Umbilical cord (tissue), 2 donors: ENCODE results near the gene ZFYVE21. TPM values are rescaled to one million over a fixed set of nuclear protein-coding genes. Genes with fewer than 3 reads are reported as not detected.

ENCODE experiments used
- DNase-seq: peaks from one replicate; pipeline ENCODE4 v3.0.0-alpha.2; 2015; ENCODE audit warnings: low spot score
- total RNA-seq: library from RNA; depleted of rRNA; stranded (reverse); fragments of >200 nt; gene quantifications from one replicate; pipeline ENCODE4 v1.2.3, GENCODE V29; 2014; ENCODE audit warnings: low replicate concordance; ENCODE audit not compliant: insufficient read depth

Gene ZFYVE21
- total RNA-seq, 1 donor from 2014 or later, result 55.6 TPM

DNA sequence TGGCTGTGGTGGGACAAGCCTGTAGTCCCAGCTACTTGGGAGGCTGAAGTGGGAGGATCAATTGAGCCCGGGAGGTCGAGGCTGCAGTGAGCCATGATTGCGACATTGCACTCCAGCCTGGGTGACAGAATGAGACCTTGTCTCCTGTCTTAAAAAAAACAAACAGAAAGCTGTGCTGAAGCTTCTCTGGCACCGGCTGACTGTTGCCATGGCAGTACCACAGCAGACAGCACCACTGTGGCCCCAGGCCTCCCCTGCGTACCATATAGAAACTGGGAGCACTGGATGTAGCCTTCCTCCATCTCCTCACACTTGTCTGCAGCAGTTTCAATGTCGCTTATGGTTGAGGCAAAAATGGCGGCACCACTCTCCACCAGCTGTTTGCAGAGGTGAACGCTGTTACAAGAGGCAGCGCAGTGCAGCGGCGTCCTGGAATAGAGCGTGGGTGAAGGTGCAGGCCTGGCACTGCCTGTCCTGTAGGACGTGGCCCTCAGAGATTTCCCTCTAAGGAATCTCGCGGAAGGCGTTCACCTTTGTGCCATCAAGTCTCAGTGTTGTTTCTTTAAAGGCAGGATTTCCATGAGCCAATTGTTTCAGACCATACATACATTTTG is 21.9 kb downstream of the ZFYVE21 start:
- DNase-seq, result no peak

DNA sequence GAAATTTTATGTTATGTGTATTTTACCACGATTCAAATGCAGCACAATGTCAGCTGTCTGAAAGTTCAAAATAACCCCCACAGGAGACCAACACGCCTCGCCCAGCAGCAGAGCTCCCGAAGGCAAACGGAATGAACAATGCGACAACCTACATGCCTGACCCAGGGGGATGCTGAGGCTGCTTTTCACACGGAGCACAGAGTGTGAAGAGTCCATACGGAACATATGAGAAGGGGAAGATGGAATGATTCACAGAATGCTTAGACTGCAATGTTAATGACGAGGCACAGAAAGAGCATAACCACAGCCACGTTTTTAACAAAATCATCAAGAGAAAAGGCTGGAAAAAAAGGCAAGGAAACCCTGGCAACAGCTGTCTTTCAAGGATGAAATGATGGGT is 22.6 kb downstream of the ZFYVE21 start:
- no peak for DNase-seq

DNA sequence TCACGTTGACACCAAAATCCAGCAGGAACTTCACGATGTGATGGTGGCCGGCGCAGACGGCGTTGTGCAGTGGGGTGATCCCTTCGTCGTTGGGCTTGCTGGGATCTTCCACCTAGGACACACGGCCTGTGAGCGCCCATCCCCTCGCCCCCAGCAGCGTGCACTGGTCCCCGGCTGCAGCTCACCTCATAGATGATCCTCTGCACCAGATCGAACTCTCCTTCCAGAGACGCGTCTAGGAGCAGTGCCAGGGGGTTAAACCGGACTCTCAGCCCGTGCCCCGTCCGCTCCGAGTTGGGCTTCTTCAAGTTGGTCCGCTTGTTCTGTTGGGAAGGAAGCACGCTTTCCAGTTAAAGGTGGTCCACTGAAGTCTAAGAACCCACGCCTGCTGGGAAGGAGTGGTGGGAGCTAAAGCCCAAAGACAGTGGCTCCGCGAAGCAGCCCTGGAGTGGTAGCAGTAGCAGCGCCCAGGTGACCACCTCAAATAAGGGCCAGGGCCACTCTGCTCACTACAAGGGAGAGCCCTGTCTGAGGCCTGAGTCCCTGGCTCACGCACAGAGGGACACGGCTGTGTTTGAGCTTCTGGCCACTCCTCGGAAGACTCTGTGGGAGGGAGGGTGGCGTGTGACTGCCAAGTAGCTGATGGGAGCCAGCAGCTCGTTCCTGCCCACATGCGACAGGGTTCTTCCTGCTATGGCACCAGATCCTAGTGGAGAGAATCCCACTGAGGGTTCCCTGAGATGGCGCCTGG is 23.3 kb downstream of the ZFYVE21 start:
- DNase-seq, result no peak

- DNase-seq, result no peak
These were observed 23.8 kb downstream of the ZFYVE21 start for GRCh38 chr14:103739466-103739792.

GRCh38 chr14:103739793-103740501 is 24.3 kb downstream of the ZFYVE21 start:
- no peak for DNase-seq

DNA sequence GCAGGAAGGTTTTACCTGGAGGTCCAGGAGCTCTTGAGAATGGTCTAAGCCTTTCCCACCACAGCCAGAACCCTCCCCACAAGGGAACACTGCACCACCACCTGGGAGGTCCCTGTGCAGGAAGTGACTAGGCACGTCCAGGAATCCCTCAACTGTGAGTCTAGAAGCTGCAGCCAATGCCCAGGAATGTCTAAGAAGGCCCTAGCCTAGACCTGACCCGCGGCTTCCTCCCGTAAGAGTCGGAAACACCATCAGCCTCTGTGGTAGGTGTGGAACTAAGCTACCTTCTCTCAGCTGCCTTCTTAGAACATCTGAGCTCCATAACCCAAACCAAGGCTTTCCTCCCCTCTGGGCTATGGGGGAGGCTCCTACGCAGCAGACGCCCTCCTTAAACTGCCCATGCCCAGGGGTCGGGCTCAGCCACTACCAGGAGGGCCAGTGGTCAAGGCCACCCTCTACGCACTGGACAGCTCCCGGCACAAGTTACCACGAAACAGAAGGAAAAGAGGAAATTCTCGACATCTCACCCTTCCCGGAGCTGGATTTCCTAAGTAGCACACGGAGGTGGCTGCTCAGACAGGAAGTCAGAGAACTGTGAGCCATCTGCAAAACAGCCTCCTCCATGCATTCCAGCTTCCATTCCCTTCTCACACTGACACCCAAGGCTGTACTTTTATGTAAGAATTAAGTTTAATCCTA is 25.5 kb downstream of the ZFYVE21 start:
- DNase-seq, result no peak

DNA sequence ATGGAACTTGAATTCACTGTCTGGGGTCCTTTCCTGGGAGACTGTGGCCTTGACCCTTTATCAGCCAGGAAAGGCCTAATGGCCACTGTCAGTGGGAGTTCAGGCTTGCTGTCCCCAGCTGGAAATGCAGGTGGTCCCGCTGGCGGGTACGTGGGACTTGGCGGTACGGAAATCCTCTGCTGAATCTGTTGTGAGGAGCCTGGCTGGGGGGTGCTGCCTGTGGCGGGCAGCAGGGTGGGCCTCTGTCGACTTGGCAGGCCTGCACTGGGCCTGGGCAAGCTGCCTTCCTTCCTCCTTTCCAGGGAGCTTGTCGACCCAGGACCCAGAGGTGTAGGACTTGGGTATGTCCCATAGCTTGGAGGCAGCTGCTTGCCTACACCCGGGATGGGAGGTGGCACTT is 26.3 kb downstream of the ZFYVE21 start:
- no peak for DNase-seq

DNA sequence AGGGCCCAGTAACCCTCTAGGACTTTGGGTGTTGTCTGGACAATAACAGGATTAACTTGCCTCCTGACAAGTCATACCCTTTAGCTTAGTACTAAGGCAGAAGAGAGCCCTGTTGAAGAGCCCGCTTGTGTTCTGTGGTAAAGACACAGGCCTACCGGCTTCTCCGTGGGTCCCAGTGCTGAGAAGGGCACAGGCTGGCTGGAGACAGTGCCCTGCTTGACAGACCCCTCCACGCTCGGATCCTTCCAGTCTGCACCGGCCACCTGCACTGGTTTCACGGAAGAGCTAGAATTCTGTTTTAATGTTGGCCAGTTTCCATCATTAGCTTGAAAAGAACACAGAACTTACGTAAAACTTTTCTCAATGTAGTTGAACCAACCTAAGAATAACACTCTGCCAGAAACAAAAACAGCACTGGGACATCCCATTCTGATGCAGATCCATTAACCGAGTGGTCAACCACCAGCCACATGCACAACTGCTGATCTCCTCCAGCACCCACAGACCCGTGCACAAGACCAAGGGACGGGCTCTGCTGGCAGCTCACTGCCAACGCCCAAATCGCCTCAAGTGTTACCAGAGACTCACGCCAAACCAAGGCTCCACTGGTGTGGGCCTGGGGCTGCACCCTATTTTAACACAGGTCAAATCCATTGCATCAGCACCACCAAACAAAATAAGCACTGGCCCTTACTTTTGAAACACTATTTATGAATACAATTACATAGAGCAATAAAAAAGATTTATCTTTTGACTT is 27.1 kb downstream of the ZFYVE21 start:
- no peak for DNase-seq

DNA sequence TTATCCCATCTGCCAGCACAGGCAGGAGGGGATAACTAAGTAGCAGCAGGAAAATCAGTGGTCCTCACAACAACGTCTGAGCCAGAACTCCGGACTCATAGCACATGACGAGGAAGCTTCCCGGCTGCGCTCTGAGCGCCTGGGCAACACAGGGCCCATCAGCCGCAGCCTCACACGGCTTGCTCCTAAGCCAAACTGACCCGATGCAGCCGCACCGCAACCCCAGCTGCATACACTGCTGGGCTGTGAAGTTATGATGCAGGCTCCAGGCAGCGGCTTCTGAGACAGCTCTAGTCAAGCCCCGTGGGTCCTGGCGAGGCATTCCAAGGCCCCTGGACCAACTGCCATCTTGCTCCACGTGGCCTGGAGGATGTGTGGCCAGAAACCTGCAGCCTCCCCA is 28.1 kb downstream of the ZFYVE21 start:
- DNase-seq, result no peak

DNA sequence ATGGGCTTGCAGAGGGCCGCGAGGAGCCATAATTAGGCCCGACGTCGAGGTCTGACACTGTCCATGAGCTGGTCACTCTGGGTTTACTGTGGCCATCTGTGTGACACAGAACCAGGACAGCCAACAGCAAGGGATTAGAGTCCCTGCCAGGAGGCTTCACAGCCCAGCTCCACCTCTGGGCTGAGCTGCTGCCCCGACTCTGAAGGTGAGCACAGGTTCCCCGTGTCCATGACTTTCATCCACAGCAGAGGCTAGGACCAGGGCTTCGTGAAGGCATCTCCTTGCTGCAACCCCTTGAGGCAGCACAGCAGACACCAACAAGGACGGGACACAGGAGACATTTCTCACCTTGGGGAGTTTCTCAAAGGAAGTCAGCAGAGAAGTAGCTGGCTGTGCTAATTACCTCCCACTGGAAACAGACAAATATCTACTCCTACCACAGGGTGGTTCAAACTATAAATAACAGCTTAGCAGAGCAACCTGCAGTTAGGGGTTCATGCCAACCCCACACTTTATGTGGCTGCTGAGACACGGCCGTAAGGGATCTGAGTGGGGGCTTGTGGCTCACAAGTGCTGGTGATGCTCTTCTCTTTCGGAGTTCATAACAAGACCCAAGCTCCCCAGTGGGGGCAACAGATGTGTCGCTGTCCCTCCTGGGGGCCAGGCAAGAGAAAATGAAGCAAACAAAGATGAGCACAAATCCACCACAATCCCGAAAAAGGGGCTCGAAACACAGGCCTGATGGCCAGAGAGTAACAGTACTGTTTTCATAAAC is 29.2 kb downstream of the ZFYVE21 start:
- no peak for DNase-seq

DNA sequence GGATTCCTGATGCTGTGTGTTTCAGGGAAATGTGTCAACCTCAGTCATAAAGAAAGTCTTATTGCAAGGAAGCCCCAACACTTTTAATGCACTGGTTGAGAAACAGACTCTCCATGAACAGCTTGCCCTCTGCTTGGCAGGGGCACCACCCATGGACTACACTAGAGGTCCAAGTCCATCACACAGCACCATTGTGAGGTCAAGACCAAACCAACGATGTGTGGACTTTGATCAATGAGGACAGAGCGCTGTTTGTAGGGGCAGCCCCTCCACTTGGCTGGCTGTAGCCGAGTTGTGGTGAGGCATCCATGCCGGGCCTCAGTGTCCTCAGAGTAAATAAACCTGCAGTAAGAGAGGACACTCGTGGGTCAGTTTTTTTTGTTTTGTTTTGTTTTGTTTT is 29.8 kb downstream of the ZFYVE21 start:
- DNase-seq, result no peak

- no peak for DNase-seq
These were observed 31.1 kb downstream of the ZFYVE21 start for GRCh38 chr14:103746701-103747100.

GRCh38 chr14:103748534-103748857 is 32.9 kb downstream of the ZFYVE21 start:
- DNase-seq, result no peak

DNA sequence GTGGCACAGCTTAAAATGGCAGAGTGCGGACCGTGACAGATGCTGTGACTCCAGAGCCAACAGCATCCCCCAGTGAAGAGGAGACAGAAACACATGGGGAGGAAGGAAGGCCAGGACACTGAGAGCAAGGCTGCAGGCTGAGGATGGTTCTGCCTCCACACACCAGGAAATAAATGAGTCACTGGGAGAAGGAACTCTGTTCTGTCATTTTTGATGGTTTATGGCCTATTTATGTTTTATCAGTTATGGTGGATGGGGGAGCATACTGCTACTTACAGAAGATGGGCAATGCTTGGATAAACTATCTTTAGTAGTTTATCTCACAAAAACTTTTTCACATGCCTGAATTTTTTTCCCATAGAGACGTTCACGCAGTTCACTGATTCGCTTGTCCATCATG is 33.8 kb downstream of the ZFYVE21 start:
- no peak for DNase-seq

GRCh38 chr14:103749860-103750259 is 34.2 kb downstream of the ZFYVE21 start:
- no peak for DNase-seq

GRCh38 chr14:103753774-103754173 is 38.2 kb downstream of the ZFYVE21 start:
- no peak for DNase-seq

- no peak for DNase-seq
These were observed 39.5 kb downstream of the ZFYVE21 start for GRCh38 chr14:103755060-103755459.

DNA sequence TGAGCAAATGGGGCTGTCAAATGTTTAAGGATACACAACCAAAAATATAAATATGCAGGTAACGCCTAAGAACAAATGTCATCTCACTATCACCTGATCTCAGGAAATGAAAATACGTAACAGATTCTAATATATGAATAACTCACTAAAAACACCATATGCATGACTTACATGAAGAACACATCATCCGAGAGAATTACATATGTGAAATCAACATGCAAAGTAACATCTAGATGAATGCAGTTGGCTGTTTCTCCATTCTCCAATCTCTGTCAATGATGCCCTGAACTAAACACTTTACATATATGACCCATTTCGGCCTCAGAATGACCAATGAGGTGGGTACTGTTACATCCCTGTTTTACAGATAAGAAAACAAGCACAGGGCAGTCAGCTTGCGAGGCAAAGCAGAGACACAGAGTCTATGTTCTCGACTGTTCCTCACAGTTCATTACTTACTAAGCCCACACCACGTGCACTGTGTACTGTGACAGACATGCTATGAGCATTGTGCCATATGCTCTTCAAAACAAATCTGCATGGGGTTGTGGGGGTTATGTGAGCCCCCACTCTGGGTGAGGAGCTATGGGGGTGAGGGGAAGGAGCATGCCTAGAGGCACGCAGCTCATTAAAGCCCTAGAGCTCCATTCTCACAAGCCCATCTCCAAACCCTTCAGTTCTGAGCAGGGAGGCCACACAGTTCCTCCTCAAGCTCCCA is 42.6 kb downstream of the ZFYVE21 start:
- no peak for DNase-seq

GRCh38 chr14:103762036-103762435 is 46.4 kb downstream of the ZFYVE21 start:
- DNase-seq, result no peak

GRCh38 chr14:103762541-103762940 is 46.9 kb downstream of the ZFYVE21 start:
- no peak for DNase-seq
